GM13977 (cell line): ENCODE results near the gene KHDC4.

Experiments used
- DNase-seq: peaks from one replicate; pipeline ENCODE4 v3.0.0; 2012; ENCODE audit warnings: low spot score
- in situ Hi-C: fragments of 300-500 bp; cut with MboI; formaldehyde crosslinking; loops from one replicate; pipeline ENCODE4 v1.12.0; 2022; ENCODE audit warnings: low sequenced_read_pairs, low pct_unique_long_range_greater_than_20kb, mixed read lengths, inconsistent platforms; ENCODE audit not compliant: unreplicated experiment
- TF ChIP-seq, protein P1 (sequence below): IDR thresholded peaks from 2 replicates; pipeline ENCODE4 v1.5.1; 2012; ENCODE audit warnings: mild to moderate bottlenecking, control low read depth; ENCODE audit not compliant: insufficient read depth; ENCODE audit errors: extremely low read depth, missing control alignments

Gene KHDC4

DNA sequence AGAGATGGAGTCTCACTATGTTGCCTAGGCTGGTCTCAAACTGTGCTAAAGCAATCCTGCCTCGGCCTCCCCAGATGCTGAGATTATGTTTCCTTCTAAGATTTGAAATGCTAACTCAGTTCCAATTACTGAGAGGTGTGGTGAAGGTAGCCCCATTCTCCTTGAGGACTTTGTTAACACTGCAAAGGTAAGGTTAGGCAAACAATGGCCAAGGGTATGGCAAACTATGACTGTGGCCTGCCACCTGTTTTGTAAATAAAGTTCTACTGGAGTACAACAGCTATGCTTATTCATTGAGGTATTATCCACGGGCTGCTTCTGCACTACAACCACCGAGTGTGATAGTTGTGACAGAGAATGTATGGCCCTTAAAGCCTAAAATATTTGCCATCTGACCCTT, 13.5 kb downstream of the KHDC4 start:
- TF ChIP-seq, protein P1, sequence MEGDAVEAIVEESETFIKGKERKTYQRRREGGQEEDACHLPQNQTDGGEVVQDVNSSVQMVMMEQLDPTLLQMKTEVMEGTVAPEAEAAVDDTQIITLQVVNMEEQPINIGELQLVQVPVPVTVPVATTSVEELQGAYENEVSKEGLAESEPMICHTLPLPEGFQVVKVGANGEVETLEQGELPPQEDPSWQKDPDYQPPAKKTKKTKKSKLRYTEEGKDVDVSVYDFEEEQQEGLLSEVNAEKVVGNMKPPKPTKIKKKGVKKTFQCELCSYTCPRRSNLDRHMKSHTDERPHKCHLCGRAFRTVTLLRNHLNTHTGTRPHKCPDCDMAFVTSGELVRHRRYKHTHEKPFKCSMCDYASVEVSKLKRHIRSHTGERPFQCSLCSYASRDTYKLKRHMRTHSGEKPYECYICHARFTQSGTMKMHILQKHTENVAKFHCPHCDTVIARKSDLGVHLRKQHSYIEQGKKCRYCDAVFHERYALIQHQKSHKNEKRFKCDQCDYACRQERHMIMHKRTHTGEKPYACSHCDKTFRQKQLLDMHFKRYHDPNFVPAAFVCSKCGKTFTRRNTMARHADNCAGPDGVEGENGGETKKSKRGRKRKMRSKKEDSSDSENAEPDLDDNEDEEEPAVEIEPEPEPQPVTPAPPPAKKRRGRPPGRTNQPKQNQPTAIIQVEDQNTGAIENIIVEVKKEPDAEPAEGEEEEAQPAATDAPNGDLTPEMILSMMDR, result no peak
- in situ Hi-C loops, result no loop called here
- no peak for DNase-seq

DNA sequence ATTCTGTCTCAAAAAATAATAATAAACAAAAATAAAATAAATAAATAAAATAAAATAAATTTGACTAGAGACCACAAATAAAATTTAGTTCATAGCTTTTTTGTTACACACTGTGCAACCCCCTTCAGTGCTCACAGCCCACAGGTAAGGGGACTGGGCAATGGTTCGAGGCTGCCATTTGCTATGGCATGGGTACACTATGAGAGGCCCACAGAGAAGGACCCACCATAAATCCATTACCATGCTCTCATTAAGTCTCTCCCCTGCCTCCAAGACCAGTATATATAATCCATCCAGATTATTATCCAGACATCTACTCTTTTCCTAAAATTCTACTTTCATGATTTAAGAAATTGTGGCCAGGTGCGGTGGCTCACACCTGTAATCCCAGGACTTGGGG, 14.4 kb downstream of the KHDC4 start:
- DNase-seq, result no peak
- in situ Hi-C loops, result no loop called here
- TF ChIP-seq, protein P1, result no peak

DNA sequence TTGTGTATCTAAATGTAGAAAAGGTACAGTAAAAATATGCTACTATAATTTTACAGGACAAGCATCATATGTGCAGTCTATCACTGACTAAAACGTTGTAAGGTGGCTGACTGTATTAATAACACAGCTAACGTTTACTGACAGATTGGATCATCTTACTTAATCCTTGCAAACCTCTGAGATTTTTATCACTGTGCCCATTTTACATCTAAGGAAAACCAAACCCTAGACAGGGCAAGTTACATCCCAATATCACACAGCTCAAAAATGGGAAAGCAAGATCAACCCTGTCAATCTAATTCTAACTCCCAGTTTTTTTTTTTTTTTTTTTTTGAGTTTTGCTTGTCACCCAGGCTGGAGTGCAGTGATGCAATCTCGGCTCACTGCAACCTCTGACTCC, 15.6 kb downstream of the KHDC4 start:
- in situ Hi-C loops, result no loop called here
- no peak for DNase-seq
- TF ChIP-seq, protein P1, result no peak

DNA sequence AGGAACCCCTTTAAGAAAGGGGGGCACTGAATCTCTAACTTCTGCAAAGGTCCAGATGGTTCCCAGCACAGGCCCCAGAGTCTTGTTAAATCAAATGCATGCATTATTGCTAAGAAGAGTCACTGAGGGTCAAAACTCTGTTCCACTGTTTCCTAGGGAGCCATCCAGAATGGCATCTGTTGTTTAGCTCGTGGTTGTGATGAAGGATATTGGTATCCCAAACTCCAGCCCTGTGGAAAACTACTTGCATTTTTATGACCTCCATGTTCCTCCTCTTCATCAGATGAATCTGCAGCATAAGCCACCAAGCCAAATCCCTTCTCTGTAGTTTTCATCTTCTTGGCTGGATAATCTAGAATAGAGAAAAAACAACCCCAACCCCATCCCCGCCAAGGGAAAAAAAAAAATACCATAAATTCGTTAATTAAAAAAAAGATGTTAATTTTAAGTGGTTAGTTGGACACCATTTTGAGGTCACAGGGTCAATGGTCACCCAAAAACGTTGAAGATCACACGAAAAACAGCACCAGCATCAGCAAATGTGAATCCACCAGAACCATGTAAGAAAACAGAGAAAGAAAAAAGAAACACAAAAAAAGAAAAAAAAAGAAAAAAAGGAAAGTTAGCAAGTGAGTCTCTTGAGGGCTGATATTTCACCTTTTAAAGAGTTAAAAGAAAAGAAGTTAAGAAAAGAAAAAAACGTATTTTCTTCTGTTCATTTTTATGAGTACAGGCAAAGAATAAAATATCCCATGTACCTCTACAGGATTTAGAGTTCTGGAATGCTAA, 20.1 kb downstream of the KHDC4 start:
- DNase-seq, result no peak
- in situ Hi-C loops, result no loop called here

DNA sequence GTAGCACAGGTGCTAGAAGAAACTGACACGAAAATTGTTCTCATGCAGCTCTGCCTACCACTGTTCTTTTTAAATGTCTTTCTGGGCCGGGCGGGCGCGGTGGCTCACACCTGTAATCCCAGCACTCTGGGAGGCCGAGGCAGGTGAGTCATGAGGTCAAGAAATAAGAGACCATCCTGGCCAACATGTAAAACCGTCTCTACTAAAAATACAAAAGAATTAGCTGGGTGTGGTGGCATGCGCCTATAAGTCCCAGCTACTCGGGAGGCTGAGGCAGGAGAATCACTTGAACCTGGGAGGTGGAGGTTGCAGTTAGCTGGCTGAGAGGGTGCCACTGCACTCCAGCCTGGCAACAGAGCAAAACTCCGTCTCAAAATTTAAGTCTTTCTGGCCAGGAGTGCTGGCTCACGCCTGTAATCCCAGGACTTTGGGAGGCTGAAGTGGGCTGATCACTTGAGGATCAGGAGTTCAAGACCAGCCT, 22.1 kb downstream of the KHDC4 start:
- no peak for DNase-seq
- in situ Hi-C loops, result no loop called here
- TF ChIP-seq, protein P1, result no peak

More for the DNA sequence above, 20.1 kb downstream of the KHDC4 start:
- TF ChIP-seq, protein P1, result no peak

DNA sequence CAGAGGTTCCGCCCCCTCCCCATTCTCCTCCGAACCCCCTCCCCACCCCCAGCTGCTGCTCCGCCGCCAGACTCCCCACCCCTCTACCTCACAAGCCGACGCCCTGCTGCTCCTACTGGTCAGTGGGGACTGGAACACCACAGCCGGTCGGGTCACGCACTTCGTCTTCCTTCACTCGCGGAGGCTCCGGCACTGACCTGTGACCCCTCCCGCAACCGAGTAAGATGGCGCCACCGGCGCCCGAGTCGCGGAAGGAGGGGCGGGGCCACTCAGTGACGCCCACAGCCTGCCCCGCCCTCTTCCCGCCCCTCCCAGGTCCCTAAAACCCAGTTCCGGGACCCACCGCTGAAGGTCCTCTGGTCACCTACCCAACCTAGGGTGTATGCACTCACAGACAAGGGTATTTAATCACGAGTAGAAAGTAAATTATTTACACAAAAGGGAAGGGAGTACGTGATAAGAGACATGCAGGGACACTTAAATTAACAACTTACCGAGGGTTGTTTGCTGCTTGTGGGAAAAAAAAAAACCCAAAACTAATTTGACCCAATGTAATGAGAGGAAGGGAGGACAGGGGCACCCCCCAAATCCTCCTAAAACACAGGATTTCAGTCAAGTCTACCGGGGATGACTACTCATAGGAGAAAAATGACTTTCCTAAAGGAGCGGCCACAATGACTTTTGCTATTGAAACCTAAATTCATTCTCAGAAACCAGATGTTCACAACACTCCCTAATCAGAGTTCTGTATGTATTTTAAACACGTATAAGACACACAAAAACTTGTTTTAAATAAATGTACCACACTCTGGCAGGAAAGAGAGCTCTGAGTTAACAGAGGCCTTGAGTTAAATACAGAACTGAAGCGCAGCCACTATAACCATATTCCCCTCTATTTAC, 22.8 kb downstream of the KHDC4 start, which contains the start of gene RIT1:
RIT1 (minus strand) TSS at position 194 of the 900 bp plus-strand sequence. CDS start 588 bp downstream, outside the sequence.
- in situ Hi-C loops, result no loop called here
- peak; percentile 88 for DNase-seq
- TF ChIP-seq, protein P1, result no peak
